CD4-positive, alpha-beta T cell (primary cell): Measurements from ENCODE around the gene OR5AU1. TPM values are rescaled to one million over a fixed set of nuclear protein-coding genes. Genes with fewer than 3 reads are reported as not detected.

Experiments
- ATAC-seq: fragments of 200-7000 bp; cut with Tn5 transposase; one replicate; pipeline ENCODE4 v1.10.0; 2022; ENCODE audit warnings: mild to moderate bottlenecking; ENCODE audit not compliant: poor library complexity
- CTCF ChIA-PET: fragments of 350-600 bp; sonication (Branson Sonifier 250); formaldehyde crosslinking; loops from one replicate; lab custom pipeline; 2021; ENCODE audit warnings: antibody characterized with exemption, inconsistent platforms; lab: Charles Lee
- POLR2A ChIA-PET: fragments of 350-600 bp; sonication (Branson Sonifier 250); formaldehyde crosslinking; loops from one replicate; lab custom pipeline; 2021; ENCODE audit warnings: antibody characterized with exemption, inconsistent platforms; lab: Charles Lee
- DNase-seq, 14 experiments: peaks; one replicate each; pipeline ENCODE4 v3.0.0-alpha.2; 2013 to 2020; ENCODE audit warnings: mixed read lengths in 2 of 14
- H3K27ac ChIP-seq, 2 donors: one replicate each; pipeline versions ENCODE4 v1.5.1 to v1.7.0; 2013; ENCODE audit warnings: low read length in 2 of 2, low read depth in 1 of 2, mild to moderate bottlenecking in 1 of 2
- H3K27me3 ChIP-seq, 2 experiments: 1 replicate in 1 of 2; 2 replicates in 1 of 2; pipeline versions ENCODE4 v1.6.1 to v1.7.0; 2013; ENCODE audit warnings: low read length in 2 of 2, control low read depth in 1 of 2, mild to moderate bottlenecking in 1 of 2, moderate library complexity in 1 of 2; ENCODE audit not compliant: insufficient read depth in 2 of 2, control insufficient read depth in 1 of 2
- H3K36me3 ChIP-seq: one replicate; pipeline ENCODE4 v1.6.1; 2013; ENCODE audit warnings: low read length, control low read depth; ENCODE audit not compliant: insufficient read depth
- H3K4me1 ChIP-seq: one replicate; pipeline ENCODE4 v1.6.1; 2013; ENCODE audit warnings: low read length, control low read depth; ENCODE audit not compliant: insufficient read depth
- H3K4me3 ChIP-seq: one replicate; pipeline ENCODE4 v1.5.1; 2013; ENCODE audit warnings: mild to moderate bottlenecking, low read length, moderate library complexity
- H3K9me3 ChIP-seq, 2 experiments: 1 replicate in 1 of 2; 2 replicates in 1 of 2; pipeline versions ENCODE4 v1.6.1 to v1.7.0; 2013; ENCODE audit warnings: low read length in 2 of 2, mild to moderate bottlenecking in 2 of 2, control low read depth in 1 of 2, moderate library complexity in 1 of 2; ENCODE audit not compliant: control insufficient read depth in 1 of 2, insufficient read depth in 1 of 2
- H3K27ac Mint-ChIP-seq: one replicate; pipeline ENCODE4 v1.8.0; 2020; ENCODE audit warnings: mixed read lengths
- H3K27me3 Mint-ChIP-seq: one replicate; pipeline ENCODE4 v1.8.0; 2021; ENCODE audit warnings: mixed read lengths
- H3K36me3 Mint-ChIP-seq: one replicate; pipeline ENCODE4 v1.8.0; 2021; ENCODE audit warnings: low read depth, mixed read lengths
- H3K4me1 Mint-ChIP-seq: one replicate; pipeline ENCODE4 v1.8.0; 2021; ENCODE audit warnings: low read depth, mixed read lengths
- H3K4me3 Mint-ChIP-seq: one replicate; pipeline ENCODE4 v1.8.0; 2020; ENCODE audit warnings: mild to moderate bottlenecking, mixed read lengths
- H3K9me3 Mint-ChIP-seq: one replicate; pipeline ENCODE4 v1.8.0; 2020; ENCODE audit warnings: mixed read lengths
- CTCF ChIP-seq: fragments of 200-600 bp; IDR thresholded peaks from one replicate; pipeline ENCODE4 v1.8.0; 2022; ENCODE audit warnings: antibody characterized with exemption, mild to moderate bottlenecking
- intact Hi-C, 2 experiments: fragments of 100-400 bp; cut with DNase I in 1 of 2; cut with micrococcal nuclease in 1 of 2; formaldehyde crosslinking; loops; one replicate each; pipeline versions ENCODE4 v1.15.1 to v1.9.0; 2023 to 2025; cut with DNase I, micrococcal nuclease
- total RNA-seq, 174 experiments: library from RNA in 2 of 174; stranded (reverse) in 2 of 174; gene quantifications; one replicate each; pipeline ENCODE4 v1.2.3 and lab custom pipeline; 2021 to 2026

OR5AU1 gene
- total RNA-seq, 2 experiments from 2014 or later: not detected

- Mint-ChIP-seq H3K27me3 (peaks cover 6% of the 10 kb centered on the region), H3K9me3 (no peaks in the 10 kb centered on the region), H3K4me3 (no peak overlapping the region), H3K36me3 (no peaks in the 10 kb centered on the region), H3K4me1 (no peaks in the 10 kb centered on the region), H3K27ac (no peak overlapping the region)
- Histone ChIP-seq H3K9me3 (no peaks in the 10 kb centered on the region), H3K4me1 (no peaks in the 10 kb centered on the region), H3K4me3 (no peak overlapping the region), H3K27me3 (no peaks in the 10 kb centered on the region), H3K27ac (no peak overlapping the region), H3K36me3 (no peaks in the 10 kb centered on the region)
- no peak for TF ChIP-seq CTCF
- intact Hi-C loops: no loop called here
- CTCF ChIA-PET: interaction anchor here (1.5 kb wide), 1 partner anchor 99 kb away, joined by 3 read pairs; no protein-coding TSS in a partner anchor
- DNase-seq (no peak), ATAC-seq (no peak)
- POLR2A ChIA-PET: no interaction called here
Observed at GRCh38 chr14:21113369-21113768, 42.5 kb downstream of the OR5AU1 start.

GRCh38 chr14:21112255-21112654, 43.6 kb downstream of the OR5AU1 start:
- H3K4me3 Mint-ChIP-seq: no peak overlapping the region
- no peak for DNase-seq
- POLR2A ChIA-PET: no interaction called here
- H3K36me3 Mint-ChIP-seq: no peaks in the 10 kb centered on the region
- CTCF ChIA-PET: interaction anchor here (0.7 to 1.5 kb wide), 2 partner anchors 8 to 98 kb away, joined by 3 read pairs; no protein-coding TSS in a partner anchor
- Histone ChIP-seq H3K4me3 (no peak overlapping the region), H3K4me1 (no peaks in the 10 kb centered on the region), H3K27me3 (no peaks in the 10 kb centered on the region), H3K36me3 (no peaks in the 10 kb centered on the region), H3K9me3 (no peaks in the 10 kb centered on the region), H3K27ac (no peak overlapping the region)
- TF ChIP-seq CTCF: no peak
- no peaks in the 10 kb centered on the region for H3K9me3 Mint-ChIP-seq
- H3K27ac Mint-ChIP-seq: no peak overlapping the region
- intact Hi-C loops: no loop called here
- no peaks in the 10 kb centered on the region for H3K4me1 Mint-ChIP-seq
- no peak for ATAC-seq
- H3K27me3 Mint-ChIP-seq: no peaks in the 10 kb centered on the region

DNA sequence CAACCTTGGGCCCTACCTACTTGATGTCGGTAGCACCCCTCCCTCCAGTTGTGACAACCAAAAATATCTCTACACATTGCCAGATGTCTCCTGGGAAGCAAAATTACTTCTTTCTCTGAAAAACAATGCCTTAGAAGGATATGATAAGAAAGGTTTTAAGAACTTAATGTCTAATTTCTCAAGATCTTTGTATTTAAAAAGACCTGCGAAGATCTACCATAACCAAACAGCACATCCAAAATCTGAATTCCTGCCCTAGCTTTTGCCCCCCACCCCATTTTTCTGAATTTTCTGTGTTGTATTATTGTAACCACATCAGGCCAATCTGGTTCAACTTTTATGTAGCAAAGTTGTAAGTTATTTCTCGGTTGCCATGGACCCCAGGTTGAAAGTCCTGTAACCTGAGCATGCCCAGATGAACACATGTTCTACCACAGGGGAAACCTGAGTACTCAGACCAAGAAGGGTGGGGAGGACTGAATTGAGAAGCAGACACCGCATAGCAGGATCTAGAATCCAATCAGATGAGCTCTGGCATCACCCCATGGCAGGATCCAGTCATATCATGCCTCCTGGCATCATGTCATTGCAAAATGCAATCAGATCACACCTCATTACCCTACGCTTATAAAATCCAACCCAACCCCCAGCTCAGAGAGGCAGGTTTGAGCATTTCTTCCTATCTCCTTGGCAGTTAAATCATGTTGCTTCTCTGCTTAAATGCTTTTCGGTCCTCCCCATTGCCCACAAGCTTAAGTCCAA, 46.3 kb downstream of the OR5AU1 start:
- Histone ChIP-seq H3K9me3 (no peaks in the 10 kb centered on the region), H3K36me3 (no peaks in the 10 kb centered on the region), H3K4me3 (no peak overlapping the region), H3K27me3 (no peaks in the 10 kb centered on the region), H3K4me1 (peaks cover 6% of the 10 kb centered on the region), H3K27ac (no peak overlapping the region)
- POLR2A ChIA-PET: no interaction called here
- CTCF ChIA-PET: interaction anchor here (1.0 to 6.8 kb wide), 3 partner anchors 15 to 22 kb away, joined by 3 to 116 read pairs (median 6); no protein-coding TSS in a partner anchor
- TF ChIP-seq CTCF: no peak
- H3K4me1 Mint-ChIP-seq: peaks cover 14% of the 10 kb centered on the region
- H3K27me3 Mint-ChIP-seq: no peaks in the 10 kb centered on the region
- ATAC-seq (no peak), DNase-seq (peak in 1 of 14 experiments; percentile 15)
- H3K4me3 Mint-ChIP-seq: no peak overlapping the region
- no peaks in the 10 kb centered on the region for H3K9me3 Mint-ChIP-seq
- no peak overlapping the region for H3K27ac Mint-ChIP-seq
- intact Hi-C loops: loop anchor here (10.0 kb wide), 2 partner anchors 255 to 415 kb away; no protein-coding TSS in a partner anchor
- H3K36me3 Mint-ChIP-seq: no peaks in the 10 kb centered on the region
